ENCODE data around the gene BTBD7.
"Not testable (repeated sequence)": the region's sequence is repeated elsewhere in the genome, so short reads cannot be mapped to it uniquely, and the experiment has no call there.

BTBD7 gene

DNA sequence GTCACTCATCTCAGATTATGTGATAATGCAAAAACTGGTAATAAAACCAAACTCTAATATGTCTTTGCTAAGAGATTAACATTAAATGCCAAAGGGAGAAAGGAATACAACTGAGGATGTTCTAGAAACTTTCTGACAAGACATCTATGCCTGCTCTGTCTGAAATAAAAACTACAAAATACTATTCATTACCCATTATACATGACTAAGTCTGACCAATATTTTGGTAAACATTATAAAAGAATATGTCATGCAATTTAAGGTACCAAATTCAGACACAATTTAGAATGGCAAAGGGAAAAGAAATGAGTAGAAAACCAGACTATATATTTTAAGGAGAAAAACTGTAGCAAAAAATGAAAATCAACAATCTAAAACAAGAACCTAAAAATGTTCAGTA lies 86.3 kb downstream of the BTBD7 start:
- DNase-seq (ENCODE audit: low read depth): no peak

DNA sequence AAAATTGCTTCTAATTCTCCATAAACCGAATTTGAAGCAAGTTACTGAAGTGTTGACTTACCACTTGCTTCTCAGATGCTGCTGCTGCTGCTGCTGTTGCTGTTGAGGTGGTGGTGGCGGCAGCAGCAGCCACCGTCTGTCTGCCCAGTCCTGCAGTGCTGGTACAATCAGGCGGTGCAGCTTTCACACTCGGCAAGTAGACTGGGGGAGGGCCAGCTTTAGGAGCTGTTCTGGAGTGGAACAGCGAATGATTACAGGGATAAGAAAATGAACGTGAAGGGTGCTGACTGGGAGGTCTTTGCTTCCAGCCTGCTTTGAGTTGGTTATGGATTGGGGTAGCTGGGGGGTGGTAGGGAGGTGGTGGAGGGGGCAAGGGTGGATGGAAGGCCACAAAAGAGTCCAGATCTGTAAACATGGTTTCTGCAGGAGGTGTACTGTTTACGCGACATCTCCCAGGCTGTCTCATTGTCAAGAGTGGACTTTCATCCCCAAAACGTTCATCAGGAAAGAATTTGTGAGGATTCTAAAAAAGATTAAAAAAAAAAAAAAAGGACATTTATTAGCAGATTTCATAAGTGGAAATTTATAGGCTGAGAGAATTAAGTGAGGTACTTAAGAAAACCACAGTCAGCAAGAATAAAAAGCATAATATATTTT lies 86.9 kb downstream of the BTBD7 start:
- DNase-seq (ENCODE audit: low read depth): no peak

DNA sequence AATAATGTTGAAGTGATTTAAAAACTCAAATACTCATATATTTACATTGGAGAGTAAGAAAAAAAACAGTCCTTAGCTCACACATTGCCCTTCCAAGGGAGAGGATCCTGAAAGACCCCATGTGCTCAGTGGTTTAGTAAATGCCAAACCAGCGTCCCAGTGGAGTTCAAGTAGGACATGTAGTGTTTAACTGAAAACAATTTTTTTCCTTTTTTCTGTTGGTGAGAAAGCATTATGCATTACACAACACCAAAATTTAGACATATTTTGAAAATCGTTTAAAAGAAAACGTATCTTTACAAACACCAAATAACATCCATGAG lies 92.2 kb downstream of the BTBD7 start:
- no peak for DNase-seq (ENCODE audit: low read depth)

DNA sequence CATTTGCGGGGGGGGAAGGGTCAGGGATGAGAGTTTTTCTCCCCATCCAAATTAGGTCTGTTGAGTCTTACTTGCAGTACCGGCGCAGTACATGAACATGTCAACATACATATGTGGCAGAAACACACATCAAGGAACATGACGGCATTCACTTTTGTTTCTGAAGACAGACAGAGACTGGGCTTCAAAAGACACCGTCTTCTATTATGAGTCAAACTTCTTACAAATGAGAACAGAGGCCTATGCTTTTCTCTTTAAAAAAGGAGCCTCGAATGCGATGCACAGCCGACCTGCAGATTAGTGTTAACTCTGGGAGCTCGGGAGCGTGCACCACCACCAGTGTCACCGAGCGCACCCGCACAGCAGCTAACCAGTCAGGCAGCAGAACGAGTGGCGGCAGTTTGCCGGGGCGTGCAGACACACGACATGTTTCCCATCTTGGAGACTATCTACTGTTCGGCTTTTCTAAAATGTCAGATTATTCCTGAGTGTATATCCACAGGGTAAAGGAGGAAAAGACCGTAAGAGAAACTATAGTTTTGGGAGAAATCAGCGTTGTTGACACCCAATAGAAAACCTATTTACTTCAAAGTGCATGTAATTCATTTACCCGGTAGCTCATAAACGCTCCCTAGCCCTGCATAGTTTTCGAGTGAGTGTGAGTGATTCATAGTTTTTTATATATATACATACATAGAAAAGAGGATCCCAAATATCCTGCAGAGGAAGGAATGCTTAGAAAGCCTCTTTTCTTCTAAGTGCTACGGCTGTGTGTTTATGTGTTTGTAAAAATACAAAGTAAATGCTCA lies 92.8 kb downstream of the BTBD7 start:
- DNase-seq (ENCODE audit: low read depth): no peak

DNA sequence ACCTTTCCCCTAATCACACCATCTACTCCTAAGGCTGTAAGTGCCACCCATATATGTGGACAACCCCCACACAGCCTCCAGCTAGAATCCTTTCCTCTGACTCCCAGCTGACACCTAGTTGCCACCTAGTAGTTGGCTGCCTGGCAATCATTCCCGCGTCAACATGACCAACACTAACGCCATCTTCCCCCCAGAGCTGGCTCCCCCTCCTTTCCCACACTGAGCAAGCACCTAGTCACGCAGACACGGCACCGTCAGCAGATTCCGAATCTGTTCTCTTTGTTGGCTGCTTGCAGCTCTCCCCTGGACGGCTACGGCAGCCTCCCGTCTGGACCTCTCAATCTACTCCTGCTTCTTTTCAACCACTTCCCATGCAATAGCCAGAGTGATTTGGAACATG lies 98.0 kb downstream of the BTBD7 start:
- no peak for DNase-seq (ENCODE audit: low read depth)

DNA sequence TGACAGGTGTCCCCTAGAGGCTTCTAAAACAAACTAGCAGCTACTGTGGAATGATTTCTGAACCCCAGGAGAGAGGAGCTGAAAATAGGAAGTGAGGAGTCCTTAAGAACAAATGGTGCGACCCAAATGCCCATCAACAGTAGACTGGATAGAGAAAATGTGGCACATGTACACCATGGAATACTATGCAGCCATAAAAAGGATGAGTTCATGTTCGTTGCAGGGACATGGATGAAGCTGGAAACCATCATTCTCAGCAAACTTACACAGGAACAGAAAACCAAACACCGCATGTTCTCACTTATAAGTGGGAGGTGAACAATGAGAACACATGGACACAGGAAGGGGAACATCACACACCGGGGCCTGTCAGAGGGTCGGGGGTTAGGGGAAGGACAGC lies 99.8 kb downstream of the BTBD7 start:
- DNase-seq (ENCODE audit: low read depth): not testable (repeated sequence)

DNA sequence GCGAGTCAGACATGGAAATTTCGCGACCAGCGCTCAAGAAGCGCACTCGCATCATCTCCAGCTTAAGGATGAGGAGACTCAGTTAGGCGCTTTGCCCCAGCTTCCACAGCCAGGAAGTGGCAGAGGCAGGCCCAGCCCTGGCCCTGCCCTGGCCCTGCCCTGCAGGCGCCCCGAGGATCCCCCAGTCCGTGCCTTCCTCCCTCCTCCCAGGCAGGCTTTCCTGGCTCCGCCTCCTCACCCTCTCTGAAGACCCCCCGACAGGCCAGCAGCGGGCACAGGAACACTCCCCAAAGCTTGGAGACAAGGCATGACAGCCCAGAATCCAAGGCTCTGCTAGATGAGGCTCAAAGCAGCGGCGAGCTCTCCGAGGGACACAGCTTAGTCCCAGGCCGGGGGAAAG lies 100.7 kb downstream of the BTBD7 start:
- no peak for DNase-seq (ENCODE audit: low read depth)

DNA sequence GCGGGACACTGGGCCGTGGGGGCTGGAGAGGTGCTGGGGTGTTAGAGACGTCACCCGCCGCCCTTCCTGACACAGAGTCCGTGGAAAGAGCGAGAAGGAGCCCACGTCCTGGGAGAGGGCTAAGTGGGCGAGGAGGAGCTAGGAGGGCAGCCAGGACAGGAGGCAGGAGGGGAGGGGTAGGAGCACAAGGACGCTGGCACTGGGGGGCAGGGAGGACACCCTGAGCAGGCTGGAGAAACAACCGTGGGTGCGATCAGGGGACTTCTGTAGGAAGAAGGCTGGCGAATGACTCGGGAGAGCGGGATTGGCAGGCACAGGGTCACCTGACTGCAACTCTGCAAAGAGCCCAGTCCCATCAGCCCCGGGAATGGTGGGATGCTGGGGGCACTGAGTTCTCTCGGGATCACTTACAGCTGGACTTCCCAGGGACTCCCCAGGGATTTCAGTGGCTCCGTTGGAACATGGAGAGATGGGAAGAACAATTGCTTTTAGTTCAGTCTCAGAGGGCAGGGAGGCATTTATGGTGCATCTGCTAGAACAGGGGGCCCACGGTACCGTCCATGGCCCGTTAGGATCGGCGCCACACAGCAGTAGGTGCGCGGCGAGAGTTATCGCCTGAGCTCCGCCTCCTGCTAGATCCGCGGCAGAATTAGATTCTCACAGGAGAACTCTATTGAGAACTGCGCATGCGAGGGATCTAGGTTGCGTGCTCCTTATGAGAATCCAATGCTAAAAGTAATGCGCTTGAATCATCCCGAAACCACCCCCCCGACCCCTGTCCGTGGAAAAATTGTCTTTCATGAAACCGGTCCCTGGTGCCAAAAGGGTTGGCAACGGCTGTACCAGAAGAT lies 101.5 kb downstream of the BTBD7 start:
- no peak for DNase-seq (ENCODE audit: low read depth)

DNA sequence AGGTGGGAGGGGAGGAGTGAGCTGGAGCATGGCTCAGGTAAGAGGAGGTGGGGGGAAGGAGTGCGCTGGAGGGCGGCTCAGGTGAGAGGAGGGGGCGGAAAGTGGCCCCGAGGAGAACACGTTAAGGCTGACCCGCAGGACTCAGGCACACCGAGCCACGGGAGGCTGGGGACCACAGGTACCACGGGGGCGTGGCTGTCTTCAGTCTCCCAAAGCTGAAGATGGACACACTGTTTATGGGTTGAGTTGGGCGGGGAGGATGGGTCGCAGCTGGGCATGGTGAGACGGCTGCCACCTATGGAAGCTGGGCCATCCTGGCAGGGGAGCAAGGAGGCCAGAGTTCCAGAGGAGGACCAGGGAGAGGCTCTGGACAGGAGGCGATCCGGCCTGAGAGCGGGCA lies 102.3 kb downstream of the BTBD7 start:
- DNase-seq (ENCODE audit: low read depth): no peak

DNA sequence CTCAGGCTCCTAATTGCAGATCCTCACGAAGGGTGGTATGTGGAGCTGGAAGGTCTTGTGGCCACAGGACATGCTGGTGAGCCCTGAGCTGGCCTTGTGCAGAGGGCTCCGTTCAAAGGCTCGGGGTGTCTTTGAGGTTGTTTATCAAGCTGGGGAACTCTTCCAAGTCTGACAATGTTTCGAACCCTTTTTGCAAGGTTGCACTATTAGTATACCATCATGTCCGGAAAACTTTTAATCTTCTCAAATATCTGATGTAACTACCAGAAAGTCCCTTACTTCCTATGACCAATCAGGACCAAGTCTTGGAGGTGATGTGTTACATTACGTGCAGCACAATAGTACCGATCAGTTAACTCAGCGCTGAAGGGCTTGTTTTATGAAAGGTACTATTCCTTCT lies 104.3 kb downstream of the BTBD7 start:
- no peak for DNase-seq (ENCODE audit: low read depth)

DNA sequence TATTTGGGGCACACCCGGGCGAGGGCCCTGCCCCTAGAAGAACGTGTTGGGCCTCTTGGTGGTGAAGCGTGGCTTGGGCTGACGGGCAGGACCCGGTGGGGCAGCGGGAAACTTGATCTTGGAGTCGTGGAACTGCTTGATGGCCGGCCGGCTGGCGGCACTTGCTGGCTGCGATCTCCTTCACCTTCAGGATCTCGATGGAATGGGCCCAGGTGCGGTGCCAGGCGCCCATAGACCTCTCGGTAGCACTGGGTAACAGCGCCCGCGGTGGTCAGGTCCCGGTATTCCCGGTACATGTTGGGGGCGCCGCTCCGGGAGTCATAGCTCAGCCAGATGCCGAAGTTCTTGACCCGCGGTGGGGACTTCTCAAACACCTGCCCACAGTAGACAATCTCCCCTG lies 109.3 kb downstream of the BTBD7 start:
- no peak for DNase-seq (ENCODE audit: low read depth)

DNA sequence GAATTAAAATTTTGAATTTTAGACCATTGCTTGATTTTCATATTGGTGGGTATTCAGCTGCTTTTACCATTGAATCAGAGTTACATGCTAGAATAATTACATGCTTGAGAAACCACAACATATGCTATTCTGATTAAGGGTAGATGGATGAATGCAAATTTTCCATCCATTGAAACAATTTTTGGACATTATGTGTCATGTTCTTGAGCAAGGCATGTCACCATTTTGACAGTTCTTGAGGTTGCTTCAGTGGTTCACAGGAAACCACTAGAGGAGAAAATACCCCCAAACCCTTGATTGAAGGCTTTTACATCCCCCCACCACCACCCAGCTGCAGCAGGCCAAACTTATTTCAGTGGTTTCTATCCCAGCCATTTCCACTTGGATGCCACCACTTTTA lies 112.3 kb downstream of the BTBD7 start:
- DNase-seq (ENCODE audit: low read depth): no peak

DNA sequence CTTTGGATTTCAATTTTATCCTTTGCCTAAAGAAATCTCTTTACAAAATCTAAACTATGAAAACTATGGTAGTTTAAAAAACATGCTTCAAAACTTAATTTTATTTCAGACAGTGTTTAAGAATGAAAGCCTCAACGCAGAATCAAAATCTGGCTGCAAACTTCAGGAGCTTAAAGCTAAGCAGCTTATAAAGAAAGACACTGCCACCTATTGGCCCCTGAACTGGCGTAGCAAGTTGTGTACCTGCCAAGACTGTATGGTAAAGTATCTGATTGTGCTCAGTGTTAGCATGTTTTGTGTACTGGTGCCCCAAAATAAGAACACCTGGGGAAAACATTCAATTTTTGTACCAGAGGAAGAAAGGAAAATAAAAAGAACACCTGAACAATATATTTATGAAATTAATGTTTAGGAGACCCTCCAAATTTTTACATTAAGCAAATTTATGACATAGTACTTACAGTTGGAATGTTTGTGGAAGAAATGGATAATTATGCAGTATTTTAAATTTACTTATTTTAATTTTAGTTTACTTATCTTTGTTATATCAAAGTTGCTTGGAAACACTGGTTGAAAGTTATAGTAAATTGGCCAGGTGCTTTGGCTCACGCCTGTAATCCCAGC lies 113.6 kb downstream of the BTBD7 start:
- DNase-seq (ENCODE audit: low read depth): peak; percentile 45

DNA sequence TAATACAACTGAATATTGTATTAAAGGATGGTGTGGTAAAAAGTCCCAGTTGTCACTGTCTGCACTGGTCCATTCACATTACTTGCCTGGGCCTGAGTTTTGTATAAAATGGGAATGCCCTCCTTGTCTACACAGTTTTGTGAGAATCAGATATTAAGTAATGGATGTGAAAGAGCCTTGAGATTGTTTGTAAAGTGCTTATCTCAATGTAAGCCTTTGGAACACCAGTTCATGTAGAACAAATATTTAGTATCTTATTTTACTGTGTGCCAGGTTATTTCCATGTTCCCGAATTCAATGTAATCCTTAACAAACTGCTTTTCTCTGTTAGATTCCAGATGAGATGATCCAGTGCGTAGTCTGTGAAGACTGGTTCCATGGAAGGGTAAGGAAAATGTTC lies 118.2 kb downstream of the BTBD7 start:
- DNase-seq (ENCODE audit: low read depth): no peak

DNA sequence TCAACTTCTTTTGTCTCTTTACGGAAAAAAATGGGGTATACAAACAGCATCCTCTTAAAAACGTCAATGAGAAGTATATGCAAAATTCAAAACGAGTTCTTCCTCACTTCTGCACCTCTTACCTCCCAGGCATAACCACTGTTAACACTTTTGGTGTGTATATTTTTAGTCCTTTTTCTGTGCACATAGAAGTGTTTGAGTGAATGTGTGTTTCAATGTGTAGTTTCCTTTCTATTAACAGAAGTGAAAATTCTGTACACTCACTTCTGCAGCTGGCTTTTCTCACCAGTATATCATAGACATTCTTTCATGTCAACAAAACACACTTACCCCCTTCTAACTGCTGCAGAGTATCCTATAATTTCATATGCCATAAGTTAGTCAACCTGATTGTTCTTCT lies 120.4 kb downstream of the BTBD7 start:
- no peak for DNase-seq (ENCODE audit: low read depth)

DNA sequence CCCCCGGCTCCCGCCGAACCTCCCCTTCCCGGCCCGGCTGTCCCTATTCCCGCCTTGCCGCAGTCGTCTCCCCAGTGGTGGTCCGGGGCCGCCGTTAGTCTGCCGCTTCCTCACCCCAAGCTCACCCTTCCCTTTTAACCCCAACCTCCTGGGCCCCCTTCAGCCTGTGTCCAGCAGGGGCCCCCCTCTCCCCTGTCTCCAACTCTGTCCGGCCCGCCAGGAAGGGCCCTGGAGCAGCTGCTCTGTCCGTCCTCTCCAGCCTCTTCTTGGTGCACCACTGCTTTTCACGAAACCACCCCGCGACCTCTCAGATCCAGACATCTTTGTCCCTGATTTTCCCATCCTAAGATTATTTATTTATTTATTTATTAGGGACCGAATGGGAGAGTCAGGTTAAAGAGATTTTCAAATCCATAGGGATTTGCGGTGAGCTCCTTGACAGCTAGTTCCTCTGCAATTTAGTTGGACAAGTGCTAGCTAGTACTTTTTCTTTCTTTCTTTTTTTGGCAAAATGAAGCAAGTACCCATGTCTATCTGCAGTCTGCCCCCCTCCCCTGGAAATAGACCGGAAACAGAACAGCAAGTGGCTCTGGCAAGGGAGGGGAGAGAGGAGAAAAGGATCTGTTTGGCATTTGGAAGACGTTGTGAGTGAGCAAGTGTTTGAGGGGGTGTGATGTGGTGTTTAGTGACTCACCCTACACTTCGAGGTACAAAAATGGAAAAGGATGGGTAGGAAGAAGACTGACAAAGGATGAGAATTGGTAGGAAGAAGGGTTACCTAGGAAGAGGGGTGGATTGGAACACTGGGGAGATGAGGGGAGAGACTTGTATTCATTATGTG lies 125.1 kb downstream of the BTBD7 start:
- no peak for DNase-seq (ENCODE audit: low read depth)

DNA sequence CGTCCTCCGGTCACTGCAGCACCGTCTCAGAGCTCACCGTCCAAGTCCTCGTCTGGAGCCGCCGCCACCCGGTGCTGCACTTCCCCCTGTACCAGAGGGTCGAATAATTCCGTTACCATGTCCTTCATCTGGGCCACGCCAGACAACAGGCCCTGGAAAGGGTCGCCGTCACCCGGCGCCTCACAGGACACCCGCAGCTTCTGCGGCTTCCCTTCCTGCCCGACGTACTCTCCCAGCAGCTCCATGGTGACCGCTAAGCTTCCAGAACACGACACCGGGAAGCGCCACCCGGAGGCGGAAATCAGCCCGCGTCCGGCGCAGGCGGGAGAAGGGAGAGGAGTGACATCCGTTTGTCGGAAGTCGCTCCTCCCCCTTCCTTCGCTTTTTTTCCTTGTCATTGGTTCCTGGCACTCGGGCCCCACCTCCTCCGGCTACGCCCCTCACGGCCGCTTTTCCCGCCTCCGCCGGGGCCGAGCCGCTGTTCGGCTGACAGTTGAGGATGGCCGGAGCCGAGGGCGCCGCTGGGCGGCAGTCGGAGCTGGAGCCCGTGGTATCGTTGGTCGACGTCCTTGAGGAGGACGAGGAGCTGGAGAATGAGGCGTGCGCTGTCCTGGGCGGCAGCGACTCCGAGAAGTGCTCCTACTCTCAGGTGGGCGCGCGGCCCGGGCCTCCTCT lies 125.9 kb downstream of the BTBD7 start, which contains the start of the genes GON7 and UBR7:
Gene GON7 (minus strand): TSS at position 273 of the 675 bp plus-strand sequence. CDS start 28 bp downstream, at position 245.
Gene UBR7 (plus strand): TSS at position 464 of the 675 bp plus-strand sequence. CDS start 36 bp downstream, at position 500.
- peak; percentile 93 for DNase-seq (ENCODE audit: low read depth)

DNA sequence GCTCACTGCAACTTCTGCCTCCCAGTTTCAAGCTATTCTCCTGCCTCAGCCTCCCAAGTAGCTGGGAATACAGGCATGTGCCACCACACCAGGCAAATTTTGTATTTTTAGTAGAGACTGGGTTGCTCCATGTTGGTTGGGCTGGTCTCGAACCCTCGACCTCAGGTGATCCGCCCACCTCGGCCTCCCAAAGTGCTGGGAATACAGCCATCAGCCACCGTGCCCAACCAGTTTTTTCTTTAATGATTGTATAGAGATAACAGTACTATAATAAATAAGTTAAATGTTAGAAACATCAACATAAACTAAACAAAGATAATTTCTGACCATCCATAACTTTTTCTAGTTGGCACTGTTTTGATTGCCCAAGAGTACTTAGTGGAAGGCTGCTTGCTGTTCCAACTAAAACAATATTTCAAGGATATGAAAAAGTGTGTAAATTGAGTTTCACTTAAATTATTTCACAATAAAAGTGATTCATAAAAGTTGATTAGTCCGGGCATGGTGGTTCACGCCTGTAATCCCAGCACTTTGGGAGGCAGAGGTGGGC lies 131.6 kb downstream of the BTBD7 start:
- DNase-seq (ENCODE audit: low read depth): no peak

DNA sequence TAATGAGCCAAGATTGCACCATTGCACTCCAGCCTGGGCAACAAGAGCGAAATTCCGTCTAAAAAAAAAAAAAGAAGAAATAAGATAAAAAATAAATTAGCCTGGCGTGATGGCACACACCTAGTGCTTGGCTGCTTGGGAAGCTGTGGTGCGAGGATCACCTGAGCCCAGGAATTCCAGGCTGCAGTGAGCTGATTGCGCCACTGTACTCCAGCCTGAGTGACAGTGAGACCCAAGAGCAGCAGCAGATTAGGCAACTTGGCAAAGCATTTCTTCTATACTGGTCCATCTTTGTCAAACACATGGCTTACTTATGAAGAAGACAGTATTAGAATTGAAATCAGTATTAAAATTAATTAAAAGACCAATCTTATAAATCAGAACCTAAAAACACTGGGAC lies 132.3 kb downstream of the BTBD7 start:
- no peak for DNase-seq (ENCODE audit: low read depth)

DNA sequence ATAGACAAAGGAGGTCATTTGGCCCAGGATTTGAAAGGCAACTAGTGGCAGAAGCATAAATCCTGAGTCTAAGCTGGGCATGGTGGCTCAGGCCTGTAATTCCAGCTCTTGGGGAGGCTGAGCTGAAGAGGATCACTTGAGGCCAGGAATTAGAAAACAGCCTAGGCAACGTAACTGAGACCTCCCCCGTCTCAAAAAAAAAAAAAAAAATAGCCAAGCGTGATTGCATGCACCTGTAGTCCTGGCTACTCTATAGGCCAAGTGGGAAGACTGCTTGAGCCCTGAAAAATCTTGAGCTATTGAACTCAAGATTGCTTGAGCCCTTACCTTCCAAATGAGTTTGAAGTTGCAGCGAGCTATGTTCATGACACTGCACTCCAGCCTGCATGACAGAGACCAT lies 133.8 kb downstream of the BTBD7 start:
- DNase-seq (ENCODE audit: low read depth): no peak

All from fibroblast of the conjunctiva (primary cell).